ENCODE measurements around the gene SELENOP. TPM values are rescaled to one million over a fixed set of nuclear protein-coding genes. Genes with fewer than 3 reads are reported as not detected.

Gene SELENOP
- total and polyA plus RNA-seq, 2 donors (not counting 3 experiments of a cell fraction or from before 2014, with no cell fraction given): 0.22 to 1.5 TPM

DNA sequence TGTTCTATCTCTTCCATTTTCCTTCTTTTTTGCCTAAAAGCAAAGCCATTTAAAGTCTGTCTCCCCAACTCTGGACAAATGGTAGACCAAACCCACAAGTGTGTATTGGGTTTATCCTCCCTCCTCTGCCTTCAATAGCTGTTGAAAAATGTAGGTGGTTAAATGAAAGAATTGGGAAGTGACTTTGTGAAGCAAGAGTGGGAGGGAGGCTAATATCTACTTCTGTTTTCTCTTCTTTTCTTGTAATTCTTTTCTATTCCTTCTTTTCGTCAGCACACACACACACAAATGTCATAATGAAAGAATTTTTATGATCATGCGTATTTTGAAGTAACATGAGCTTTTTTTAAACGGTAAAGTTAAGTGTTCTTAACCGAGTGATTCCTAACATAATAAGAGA, 51.3 kb downstream of the SELENOP start:
- no peaks in the 10 kb centered on the region for H3K9me3 ChIP-seq (replicated peaks; ENCODE audit: control insufficient read depth, insufficient read depth, low read length)
- H3K36me3 ChIP-seq (ENCODE audit: control insufficient read depth in 2 of 2, extremely low read depth in 1 of 2, insufficient read depth in 2 of 2, low read length in 2 of 2): no peaks in the 10 kb centered on the region
- dilution Hi-C loops (cut with MboI; ENCODE audit: extremely low pct_ligation_motif_present, low sequenced_read_pairs): no loop called here
- H3K79me2 ChIP-seq (ENCODE audit: control insufficient read depth, insufficient read depth, low read length): no peaks in the 10 kb centered on the region
- no peak overlapping the region for H3K9ac ChIP-seq (replicated peaks; ENCODE audit: extremely low read depth, insufficient read depth, low read length)
- POLR2A ChIA-PET: no interaction called here
- no peak overlapping the region for H3K27ac ChIP-seq (ENCODE audit: insufficient read depth, low read depth, low read length)
- no peaks in the 10 kb centered on the region for H4K20me1 ChIP-seq (replicated peaks; ENCODE audit: control insufficient read depth, extremely low read depth, insufficient read depth, low read length)
- FAIRE-seq (no peak), DNase-seq (ENCODE audit: low read depth, low spot score) (no peak)
- TF ChIP-seq, protein P1, sequence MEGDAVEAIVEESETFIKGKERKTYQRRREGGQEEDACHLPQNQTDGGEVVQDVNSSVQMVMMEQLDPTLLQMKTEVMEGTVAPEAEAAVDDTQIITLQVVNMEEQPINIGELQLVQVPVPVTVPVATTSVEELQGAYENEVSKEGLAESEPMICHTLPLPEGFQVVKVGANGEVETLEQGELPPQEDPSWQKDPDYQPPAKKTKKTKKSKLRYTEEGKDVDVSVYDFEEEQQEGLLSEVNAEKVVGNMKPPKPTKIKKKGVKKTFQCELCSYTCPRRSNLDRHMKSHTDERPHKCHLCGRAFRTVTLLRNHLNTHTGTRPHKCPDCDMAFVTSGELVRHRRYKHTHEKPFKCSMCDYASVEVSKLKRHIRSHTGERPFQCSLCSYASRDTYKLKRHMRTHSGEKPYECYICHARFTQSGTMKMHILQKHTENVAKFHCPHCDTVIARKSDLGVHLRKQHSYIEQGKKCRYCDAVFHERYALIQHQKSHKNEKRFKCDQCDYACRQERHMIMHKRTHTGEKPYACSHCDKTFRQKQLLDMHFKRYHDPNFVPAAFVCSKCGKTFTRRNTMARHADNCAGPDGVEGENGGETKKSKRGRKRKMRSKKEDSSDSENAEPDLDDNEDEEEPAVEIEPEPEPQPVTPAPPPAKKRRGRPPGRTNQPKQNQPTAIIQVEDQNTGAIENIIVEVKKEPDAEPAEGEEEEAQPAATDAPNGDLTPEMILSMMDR (IDR thresholded peaks at IDR 0.05; ENCODE audit: extremely low read depth in 1 of 2, insufficient read depth in 1 of 2, low read depth in 1 of 2, low read length in 2 of 2): no peak
- TF ChIP-seq POLR2A (IDR thresholded peaks at IDR 0.05; ENCODE audit: low read depth, low read length): no peak
- no peak for TF ChIP-seq FOS (IDR thresholded peaks at IDR 0.05; ENCODE audit: borderline replicate concordance, insufficient read depth, low read length)
- TF ChIP-seq JUN (IDR thresholded peaks at IDR 0.05; ENCODE audit: borderline replicate concordance, insufficient read depth, insufficient read length, low read depth): no peak
- no peak for TF ChIP-seq EZH2 (IDR thresholded peaks at IDR 0.05; ENCODE audit: borderline replicate concordance, low read depth, low read length, severe bottlenecking)
- no peak for TF ChIP-seq POLR2AphosphoS5 (IDR thresholded peaks at IDR 0.05; ENCODE audit: insufficient read depth, low read depth, low read length)
- TF ChIP-seq GATA2 (IDR thresholded peaks at IDR 0.05; ENCODE audit: insufficient read depth, insufficient read length, low read depth, low read length): no peak
- TF ChIP-seq, protein P2, sequence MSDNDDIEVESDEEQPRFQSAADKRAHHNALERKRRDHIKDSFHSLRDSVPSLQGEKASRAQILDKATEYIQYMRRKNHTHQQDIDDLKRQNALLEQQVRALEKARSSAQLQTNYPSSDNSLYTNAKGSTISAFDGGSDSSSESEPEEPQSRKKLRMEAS (IDR thresholded peaks at IDR 0.05; ENCODE audit: insufficient read depth, insufficient read length): no peak
- no peak for TF ChIP-seq MYC (IDR thresholded peaks at IDR 0.05; ENCODE audit: low read depth, low read length)
- H3K4me1 ChIP-seq (ENCODE audit: control insufficient read depth, extremely low read depth, insufficient read depth, low read length): no peaks in the 10 kb centered on the region
- CTCF ChIA-PET: interaction anchor here (1.1 to 1.7 kb wide), 3 partner anchors 28 to 703 kb away, joined by 3 to 7 read pairs (median 4); no protein-coding TSS in a partner anchor
- no TSS peak for BruUV-seq (replicated peaks)
- intact Hi-C loops (cut with micrococcal nuclease): no loop called here
- no peak overlapping the region for H2AFZ ChIP-seq (ENCODE audit: low read depth, low read length)
- H3K27me3 ChIP-seq (ENCODE audit: control insufficient read depth in 2 of 2, insufficient read depth in 2 of 2, low read length in 2 of 2): no peaks in the 10 kb centered on the region
- no peak overlapping the region for H3K4me3 ChIP-seq (replicated peaks in 1 of 3; ENCODE audit: insufficient read depth in 1 of 3, low read depth in 1 of 3, low read length in 3 of 3)
- no peaks in the 10 kb centered on the region for H3K9me1 ChIP-seq (replicated peaks; ENCODE audit: control insufficient read depth, extremely low read depth, insufficient read depth, low read length)
- H3K4me2 ChIP-seq (ENCODE audit: insufficient read depth, low read length): no peak overlapping the region

Measured in endothelial cell of umbilical vein (primary cell).